Measurements from ENCODE around the gene AFAP1L1.

AFAP1L1 gene

GRCh38 chr5:149288436-149288835 lies 16.8 kb downstream of the AFAP1L1 start:
- no peak for DNase-seq

GRCh38 chr5:149289301-149289700 lies 17.6 kb downstream of the AFAP1L1 start:
- no peak for DNase-seq

- DNase-seq = no peak
Measured at GRCh38 chr5:149294872-149295829, 23.5 kb downstream of the AFAP1L1 start.

- no peak for DNase-seq
Measured at GRCh38 chr5:149297340-149298025, 25.8 kb downstream of the AFAP1L1 start.

- no peak for DNase-seq
Measured at GRCh38 chr5:149298163-149298562, 26.5 kb downstream of the AFAP1L1 start.

- no peak for DNase-seq
Measured at GRCh38 chr5:149298842-149299404, 27.3 kb downstream of the AFAP1L1 start.

GRCh38 chr5:149299451-149300054 lies 27.9 kb downstream of the AFAP1L1 start:
- no peak for DNase-seq

- no peak for DNase-seq
Measured at GRCh38 chr5:149300441-149300840, 28.8 kb downstream of the AFAP1L1 start.

- DNase-seq = no peak
Measured at GRCh38 chr5:149301049-149301743, 29.5 kb downstream of the AFAP1L1 start.

GRCh38 chr5:149301744-149302380 lies 30.2 kb downstream of the AFAP1L1 start:
- no peak for DNase-seq

GRCh38 chr5:149302641-149303040 lies 31.0 kb downstream of the AFAP1L1 start:
- DNase-seq = no peak

GRCh38 chr5:149303210-149303609 lies 31.6 kb downstream of the AFAP1L1 start:
- DNase-seq = no peak

GRCh38 chr5:149304195-149305078 lies 32.8 kb downstream of the AFAP1L1 start:
- DNase-seq = no peak

GRCh38 chr5:149309354-149309753 lies 37.7 kb downstream of the AFAP1L1 start:
- no peak for DNase-seq

GRCh38 chr5:149310488-149310887 lies 38.8 kb downstream of the AFAP1L1 start:
- no peak for DNase-seq

- no peak for DNase-seq
Measured at GRCh38 chr5:149310947-149311658, 39.4 kb downstream of the AFAP1L1 start.

GRCh38 chr5:149313151-149313841 lies 41.6 kb downstream of the AFAP1L1 start:
- no peak for DNase-seq

- DNase-seq = no peak
Measured at GRCh38 chr5:149314571-149315111, 43.0 kb downstream of the AFAP1L1 start.

GRCh38 chr5:149315753-149316152 lies 44.1 kb downstream of the AFAP1L1 start:
- DNase-seq = no peak

All from activated CD8-positive, alpha-beta memory T cell treated with anti-CD3 and anti-CD28 coated beads for 24 hours (primary cell).